T-helper 22 cell (primary cell): ENCODE results near the gene NBEAL2.

Experiments
- DNase-seq: peaks from one replicate; pipeline ENCODE4 v3.0.0-alpha.2; 2020; ENCODE audit warnings: low read depth

Gene NBEAL2

GRCh38 chr3:46965151-46965550 is 14.3 kb upstream of the NBEAL2 start:
- no peak for DNase-seq

GRCh38 chr3:46966811-46967210 is 12.7 kb upstream of the NBEAL2 start:
- no peak for DNase-seq

DNA sequence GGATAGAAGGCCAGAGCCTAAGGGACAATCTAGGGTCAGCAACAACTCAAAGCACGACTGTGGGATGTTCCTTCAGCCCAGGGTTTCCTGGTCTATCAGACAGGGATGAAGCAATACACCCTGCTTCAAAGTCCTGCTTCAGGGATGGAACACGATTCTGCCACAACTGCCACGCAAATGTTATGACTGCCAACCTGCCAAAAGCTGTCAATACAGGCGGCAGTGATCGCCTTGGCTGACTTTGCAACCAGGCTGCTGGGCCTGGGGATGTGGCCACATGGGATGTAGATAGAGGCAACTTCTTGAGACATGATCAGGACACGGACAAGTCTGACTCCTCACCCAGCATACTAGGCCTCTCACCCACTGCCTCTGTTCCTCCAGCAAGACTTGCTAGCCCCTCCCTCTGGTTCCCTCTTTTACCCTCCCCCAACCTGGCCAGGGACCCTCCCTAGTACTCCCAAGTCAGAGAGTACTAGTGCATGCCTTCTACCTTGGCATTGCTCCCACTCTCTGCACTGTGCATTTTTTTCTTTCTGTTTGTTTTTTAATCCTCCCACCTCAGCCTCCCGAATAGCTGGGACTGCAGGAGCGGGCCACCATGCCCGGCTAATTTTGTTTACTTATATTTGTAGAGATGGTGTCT is 10.6 kb upstream of the NBEAL2 start:
- DNase-seq: no peak

- DNase-seq: no peak
Measured at GRCh38 chr3:46970391-46971091, 8.9 kb upstream of the NBEAL2 start.

GRCh38 chr3:46971151-46971550 is 8.3 kb upstream of the NBEAL2 start:
- no peak for DNase-seq

DNA sequence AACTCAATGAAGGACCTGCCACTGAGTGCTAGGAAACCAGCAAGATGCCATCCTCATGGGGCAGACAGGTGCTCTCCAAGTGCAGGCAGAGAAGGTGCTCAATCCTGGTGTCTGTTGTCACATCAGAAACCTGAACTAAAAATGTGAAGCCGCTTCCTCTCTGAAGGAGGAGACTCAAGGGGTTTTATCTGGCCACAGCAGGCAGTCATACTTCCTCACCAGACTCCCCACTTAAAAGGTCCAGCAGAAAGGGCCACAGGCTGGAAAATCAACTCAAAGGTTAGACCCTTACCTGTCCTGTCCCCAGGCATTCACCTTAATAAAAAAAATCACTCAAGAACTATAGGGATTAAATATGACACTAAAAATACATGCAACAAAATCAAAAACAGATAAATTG is 7.7 kb upstream of the NBEAL2 start:
- no peak for DNase-seq

GRCh38 chr3:46972396-46972795 is 7.1 kb upstream of the NBEAL2 start:
- DNase-seq: no peak

DNA sequence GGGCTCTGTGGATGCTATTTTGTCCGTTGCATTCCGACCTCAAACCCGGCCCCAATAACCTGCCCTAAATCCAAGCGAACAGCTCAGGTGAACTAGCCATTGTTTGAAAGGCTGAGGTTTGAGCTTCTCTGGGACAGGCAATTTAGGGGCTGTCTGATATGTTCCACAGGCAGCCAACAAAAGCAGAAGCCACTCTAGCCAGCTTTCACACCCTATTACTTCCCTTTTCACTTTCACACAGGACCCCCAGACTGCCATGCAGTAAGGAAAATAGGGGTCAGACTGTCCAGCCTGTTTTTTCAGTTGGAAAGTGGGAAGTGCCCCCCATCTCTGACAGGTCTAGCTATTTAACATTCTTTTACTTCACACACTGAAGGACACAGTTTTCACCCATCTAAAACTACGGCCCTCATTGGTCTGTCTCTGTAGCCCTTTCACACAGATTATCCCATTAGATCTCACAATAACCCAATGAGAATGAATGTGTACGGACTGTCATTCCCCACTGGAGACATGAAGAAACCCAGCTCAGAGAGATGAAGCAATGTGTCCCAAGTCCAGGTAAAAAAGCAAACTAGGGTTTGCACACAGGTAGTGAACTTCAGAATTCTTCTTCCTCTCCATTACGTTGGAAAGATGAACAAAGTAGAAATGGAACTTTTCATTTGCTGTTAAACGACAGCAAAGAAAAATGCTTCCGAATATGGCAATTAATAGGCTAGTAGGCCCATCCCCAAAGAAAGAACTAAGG is 4.9 kb upstream of the NBEAL2 start:
- DNase-seq: no peak

GRCh38 chr3:46976326-46977190 is 2.9 kb upstream of the NBEAL2 start, which contains the start of gene CCDC12:
Gene CCDC12, minus strand, starts transcription at chr3:46976745. Its CDS starts 13 bp downstream, at chr3:46976732.
- DNase-seq: peak; percentile 95

DNA sequence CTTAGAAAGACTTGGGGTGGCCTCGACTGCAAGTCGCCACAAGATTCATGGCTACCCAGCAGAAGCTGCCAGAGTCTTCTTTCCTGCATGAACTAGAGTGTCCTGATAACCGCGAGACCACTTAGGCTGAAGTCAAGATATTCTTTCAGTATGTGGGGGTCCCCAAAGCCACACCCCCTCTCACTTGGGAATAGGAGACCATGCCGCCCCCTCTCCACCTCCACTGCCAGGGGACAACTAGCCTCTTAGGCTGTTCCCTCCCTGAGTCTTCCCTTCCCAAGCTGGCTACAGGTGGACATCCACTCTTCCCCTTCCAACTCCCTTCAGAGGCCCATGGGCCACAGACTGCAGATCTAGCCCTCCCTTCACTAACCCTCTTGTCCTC is 1.7 kb upstream of the NBEAL2 start:
- no peak for DNase-seq

- DNase-seq: no peak
Measured at GRCh38 chr3:46978381-46978780, 1.1 kb upstream of the NBEAL2 start.

- no peak for DNase-seq
Measured at GRCh38 chr3:46979958-46980497, 562 bp downstream of the NBEAL2 start.

GRCh38 chr3:46981932-46982471 is 2.5 kb downstream of the NBEAL2 start:
- no peak for DNase-seq

DNA sequence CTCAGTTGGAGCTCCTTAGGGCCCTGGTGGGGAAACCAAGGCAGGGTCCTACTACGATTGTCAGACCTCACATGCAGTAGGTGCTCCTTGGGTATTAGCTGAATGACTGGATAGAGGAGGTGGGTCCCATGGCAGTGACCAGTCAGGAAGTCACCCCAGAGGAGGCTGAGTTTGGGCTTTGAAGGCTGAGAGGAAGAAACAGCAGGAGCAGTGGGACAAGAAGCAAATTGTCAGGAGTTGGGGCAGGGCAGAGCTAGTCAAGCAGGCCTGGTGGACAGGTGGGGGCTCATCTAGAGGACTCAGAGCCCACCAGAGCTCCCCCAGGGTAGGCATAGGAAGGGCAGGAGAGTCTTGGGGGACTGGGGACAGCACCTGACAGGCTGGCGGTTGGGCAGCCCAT is 3.1 kb downstream of the NBEAL2 start:
- DNase-seq: no peak

DNA sequence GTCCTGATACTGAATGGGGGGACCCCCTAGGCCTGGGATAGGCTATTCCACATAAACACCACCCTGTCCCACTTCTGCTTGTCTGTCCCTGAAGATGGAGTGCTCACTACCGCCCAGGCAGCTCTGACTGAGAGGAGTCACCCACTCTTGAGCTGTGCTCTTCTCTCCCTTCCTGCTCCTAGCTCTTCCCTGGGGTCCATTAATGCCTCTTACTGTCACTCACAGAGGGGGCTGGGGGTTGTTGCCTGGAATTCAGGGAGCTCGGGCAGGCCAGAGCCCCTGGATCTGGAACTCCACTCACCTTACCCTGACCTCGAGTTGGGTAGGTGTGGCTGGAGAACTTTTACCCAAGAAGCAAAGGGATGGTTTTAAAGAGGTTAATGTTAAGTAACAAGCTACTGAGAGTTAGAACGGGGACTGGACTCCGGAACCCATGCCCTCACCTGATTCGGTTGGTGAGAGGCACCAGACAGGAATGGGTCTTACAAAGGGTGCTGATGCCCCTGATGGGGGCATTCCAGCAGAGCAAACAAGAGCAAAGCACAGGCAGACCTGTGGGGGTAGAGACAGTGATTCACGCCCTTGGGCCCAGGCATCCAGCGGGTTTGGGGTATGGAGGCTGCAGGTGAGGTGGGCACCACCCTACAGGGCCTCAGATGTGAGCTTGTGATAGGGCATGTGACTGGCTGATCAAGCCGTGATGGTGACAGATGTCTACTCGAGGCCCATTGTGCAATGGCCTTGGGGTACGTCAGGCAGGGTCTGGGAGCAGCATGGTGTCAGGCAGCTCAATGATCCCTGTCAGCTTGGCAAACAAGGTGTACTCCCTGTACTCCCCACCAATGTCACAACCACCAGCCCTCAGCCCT is 5.4 kb downstream of the NBEAL2 start:
- no peak for DNase-seq

- no peak for DNase-seq
Measured at GRCh38 chr3:46985588-46985987, 6.1 kb downstream of the NBEAL2 start.

DNA sequence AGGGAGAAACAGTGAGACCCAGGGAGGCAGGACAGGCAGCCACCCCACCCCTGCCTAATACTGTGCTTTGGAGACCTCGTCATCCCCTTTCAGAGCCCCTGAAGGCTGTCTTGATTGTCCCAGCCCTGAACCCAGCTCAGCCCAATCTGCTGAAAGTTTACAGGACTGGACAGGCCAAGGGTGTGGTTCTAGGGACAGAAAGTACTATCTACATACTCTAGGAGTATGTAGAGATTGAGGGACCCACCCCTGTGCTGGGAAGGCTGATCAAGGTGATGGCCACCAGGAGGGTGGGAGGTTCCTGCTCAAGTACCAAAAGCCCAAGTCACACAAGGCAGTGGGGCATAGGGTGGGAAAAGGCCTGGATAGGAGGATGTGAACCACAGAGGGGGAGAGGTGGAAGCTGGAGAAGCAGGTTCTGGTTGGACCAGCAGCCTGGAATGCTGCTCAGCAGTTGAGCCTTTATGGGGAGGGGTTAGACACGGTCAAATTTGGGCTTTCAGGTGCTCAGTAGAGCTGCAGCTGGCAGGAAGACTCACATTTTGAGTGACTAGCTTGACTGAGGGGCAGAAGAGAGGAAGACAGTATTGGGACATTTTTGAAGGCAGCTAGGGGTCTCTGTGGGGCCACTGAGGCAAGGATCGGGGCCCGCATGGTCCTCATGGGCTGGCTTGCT is 6.7 kb downstream of the NBEAL2 start:
- DNase-seq: no peak

- no peak for DNase-seq
Measured at GRCh38 chr3:46986782-46987310, 7.4 kb downstream of the NBEAL2 start.

- no peak for DNase-seq
Measured at GRCh38 chr3:46987319-46987742, 7.9 kb downstream of the NBEAL2 start.
